Adrenal gland (tissue), 5 donors: ENCODE results near the gene NINJ1.

Experiments used
- CTCF ChIP-seq, 6 experiments: fragments of 450-650 bp in 4 of 6; fragments of 200-600 bp in 2 of 6; sonication (generic) in 1 of 6; IDR thresholded peaks; 1 replicate in 5 of 6; 2 replicates in 1 of 6; pipeline versions ENCODE4 v1.5.1 to v1.8.0; 2016 to 2021; ENCODE audit warnings: antibody characterized with exemption in 6 of 6, mild to moderate bottlenecking in 2 of 6, moderate library complexity in 1 of 6
- POLR2A ChIP-seq, 2 donors: fragments of 450-650 bp; IDR thresholded peaks; one replicate each; pipeline ENCODE4 v1.6.1; 2017; ENCODE audit warnings: antibody characterized with exemption in 2 of 2, mild to moderate bottlenecking in 2 of 2, moderate library complexity in 1 of 2
- donor health status: DM: no; HTN: no; CAD: no.

GRCh38 chr9:93077367-93077766 is 56.7 kb downstream of the NINJ1 start:
- TF ChIP-seq CTCF (IDR thresholded peaks at IDR 0.05) (no peak), POLR2A (IDR thresholded peaks at IDR 0.05) (no peak)
